ENCODE results near the gene FBXL20. TPM values are rescaled to one million over a fixed set of nuclear protein-coding genes. Genes with fewer than 3 reads are reported as not detected.

Gene FBXL20
- total RNA-seq, 2 donors from 2014 or later = 30.8 to 45.2 TPM

DNA sequence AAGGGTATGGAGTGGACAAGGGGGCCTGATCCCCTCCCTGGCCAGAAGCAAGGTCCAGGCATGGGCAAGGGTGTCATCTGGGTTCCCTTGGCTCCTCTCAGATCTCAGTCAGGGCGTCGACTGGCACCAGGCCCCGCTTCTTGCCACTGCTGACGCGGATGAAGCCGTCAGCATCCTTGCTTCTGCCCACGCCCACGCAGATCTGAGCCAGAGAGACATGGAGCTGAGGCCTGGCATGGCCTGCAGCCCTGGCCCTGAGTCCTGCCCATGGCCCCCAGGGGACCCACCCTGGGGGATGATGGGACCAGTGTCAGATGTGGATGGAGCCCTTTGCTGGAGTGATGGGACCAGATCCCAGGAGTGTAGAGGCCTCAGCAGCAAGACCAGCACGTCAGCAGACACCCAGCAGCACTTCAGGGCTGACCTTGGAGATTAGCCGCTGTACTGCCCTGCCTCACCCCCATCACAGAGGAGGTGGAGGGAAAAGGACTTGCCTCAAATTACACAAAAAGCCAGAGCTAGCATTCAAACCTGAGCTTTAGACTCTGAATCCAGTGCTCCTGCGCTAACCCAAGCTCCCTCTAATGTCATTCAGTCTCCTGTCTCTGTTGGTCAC lies 189.1 kb downstream of the FBXL20 start:
- Histone ChIP-seq H3K4me1 (ENCODE audit: control insufficient read depth in 1 of 2, low read depth in 2 of 2) (peaks cover 34 to 67% of the 10 kb centered on the region in 2 donors), H3K36me3 (peaks cover 2% of the 10 kb centered on the region), H3K27ac (peak overlapping the region; percentile 58 to 64), H3K27me3 (replicated peaks; ENCODE audit: insufficient read depth) (no peaks in the 10 kb centered on the region), H3K9me3 (no peaks in the 10 kb centered on the region), H3K4me3 (no peak overlapping the region)
- TF ChIP-seq, protein P1, sequence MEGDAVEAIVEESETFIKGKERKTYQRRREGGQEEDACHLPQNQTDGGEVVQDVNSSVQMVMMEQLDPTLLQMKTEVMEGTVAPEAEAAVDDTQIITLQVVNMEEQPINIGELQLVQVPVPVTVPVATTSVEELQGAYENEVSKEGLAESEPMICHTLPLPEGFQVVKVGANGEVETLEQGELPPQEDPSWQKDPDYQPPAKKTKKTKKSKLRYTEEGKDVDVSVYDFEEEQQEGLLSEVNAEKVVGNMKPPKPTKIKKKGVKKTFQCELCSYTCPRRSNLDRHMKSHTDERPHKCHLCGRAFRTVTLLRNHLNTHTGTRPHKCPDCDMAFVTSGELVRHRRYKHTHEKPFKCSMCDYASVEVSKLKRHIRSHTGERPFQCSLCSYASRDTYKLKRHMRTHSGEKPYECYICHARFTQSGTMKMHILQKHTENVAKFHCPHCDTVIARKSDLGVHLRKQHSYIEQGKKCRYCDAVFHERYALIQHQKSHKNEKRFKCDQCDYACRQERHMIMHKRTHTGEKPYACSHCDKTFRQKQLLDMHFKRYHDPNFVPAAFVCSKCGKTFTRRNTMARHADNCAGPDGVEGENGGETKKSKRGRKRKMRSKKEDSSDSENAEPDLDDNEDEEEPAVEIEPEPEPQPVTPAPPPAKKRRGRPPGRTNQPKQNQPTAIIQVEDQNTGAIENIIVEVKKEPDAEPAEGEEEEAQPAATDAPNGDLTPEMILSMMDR (IDR thresholded peaks at IDR 0.05) = no peak
- ATAC-seq (ENCODE audit: insufficient number of reproducible peaks, low FRiP score, low read depth) = no peak
- DNase-seq (ENCODE audit: low spot score) = no peak

DNA sequence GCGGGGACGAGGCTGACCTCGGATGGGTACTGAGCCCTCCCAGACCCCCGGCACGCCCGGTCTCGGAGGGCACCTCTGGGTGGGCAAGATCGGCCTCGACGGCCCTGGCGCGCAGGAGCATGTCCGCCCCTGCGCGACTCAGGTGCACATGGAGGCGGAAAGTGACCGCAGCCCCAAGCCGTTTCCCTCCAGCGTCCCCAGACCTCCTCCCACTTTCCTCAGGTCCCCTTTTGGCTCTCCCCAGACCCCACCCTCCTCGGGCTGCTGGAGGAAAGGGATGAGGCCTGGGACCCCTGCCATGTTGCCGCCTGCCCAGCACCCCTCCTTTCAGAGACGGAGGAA lies 191.4 kb downstream of the FBXL20 start:
- Histone ChIP-seq H3K4me3 (peak overlapping the region; percentile 77), H3K4me1 (ENCODE audit: control insufficient read depth in 1 of 2, low read depth in 2 of 2) (peaks cover 34 to 59% of the 10 kb centered on the region in 2 donors), H3K27ac (peak overlapping the region; percentile 93 to 95), H3K9me3 (no peaks in the 10 kb centered on the region), H3K36me3 (peaks cover 1% of the 10 kb centered on the region), H3K27me3 (replicated peaks; ENCODE audit: insufficient read depth) (no peaks in the 10 kb centered on the region)
- ATAC-seq (ENCODE audit: insufficient number of reproducible peaks, low FRiP score, low read depth) = no peak
- no peak for DNase-seq (ENCODE audit: low spot score)
- TF ChIP-seq, protein P1 (IDR thresholded peaks at IDR 0.05) = no peak

DNA sequence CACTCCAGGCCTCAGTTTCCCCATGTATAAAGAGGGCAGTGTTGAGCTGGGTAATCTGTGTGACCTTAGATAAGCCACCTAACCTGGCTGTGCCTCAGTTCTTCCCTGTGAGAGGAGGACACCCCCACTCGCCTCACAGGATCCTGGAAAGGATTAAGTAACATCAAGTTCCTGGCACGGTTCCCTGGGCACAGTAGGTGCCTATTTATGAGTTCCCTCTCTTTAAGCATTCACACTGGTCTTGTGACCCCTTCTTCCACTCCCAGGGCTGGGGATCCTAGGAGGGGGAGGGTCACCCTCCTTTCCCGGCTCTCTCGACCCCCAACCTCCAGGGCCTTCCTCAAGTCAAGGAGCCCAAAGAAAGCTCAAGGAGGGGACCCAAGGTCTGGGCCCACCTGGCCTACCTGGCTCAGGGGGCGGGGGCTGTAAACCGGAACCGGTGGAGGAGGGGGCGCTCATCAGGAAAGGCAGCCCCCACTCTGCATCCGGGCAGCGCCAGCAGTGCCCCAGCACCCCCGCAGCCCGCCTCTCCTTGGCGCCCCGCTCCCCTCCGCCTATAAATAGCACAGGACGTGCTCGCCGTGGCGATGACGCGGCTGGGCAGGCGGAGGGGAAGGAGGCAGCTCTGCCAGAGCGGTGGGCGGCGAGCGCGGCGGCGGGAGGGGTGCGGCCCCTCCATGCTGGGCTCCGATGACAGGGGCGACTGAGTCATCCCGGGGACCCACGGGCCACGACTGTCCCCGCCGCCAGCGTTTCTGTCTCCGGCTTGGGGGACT lies 191.9 kb downstream of the FBXL20 start:
- ATAC-seq (ENCODE audit: insufficient number of reproducible peaks, low FRiP score, low read depth) (peak; percentile 62), DNase-seq (ENCODE audit: low spot score) (peak; percentile 80)
- peak overlapping the region; percentile 93 to 95 for H3K27ac ChIP-seq

DNA sequence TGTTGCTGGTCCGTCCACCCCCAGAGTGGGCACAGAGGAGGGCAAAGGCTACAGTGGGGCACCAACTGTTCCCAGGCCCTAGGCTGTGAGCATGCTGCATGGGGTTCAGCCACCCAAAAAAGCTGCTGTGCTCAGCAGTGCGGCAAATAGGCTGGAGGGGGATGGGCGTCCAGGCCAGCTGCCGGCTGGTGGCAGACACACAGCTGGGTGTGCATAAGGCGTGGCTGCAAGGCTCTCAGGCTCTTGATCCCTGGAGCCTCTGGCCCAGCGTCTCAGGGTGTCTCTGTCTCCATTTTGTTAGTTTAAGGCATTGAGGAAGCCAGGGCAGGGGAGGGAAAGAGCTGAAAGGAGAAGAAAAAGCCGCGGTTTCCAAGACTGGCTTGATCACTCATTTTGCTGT lies 192.5 kb downstream of the FBXL20 start:
- TF ChIP-seq, protein P1 (IDR thresholded peaks at IDR 0.05) = no peak
- H3K36me3 ChIP-seq = peaks cover 13% of the 10 kb centered on the region
- H3K4me3 ChIP-seq = peak overlapping the region; percentile 77
- DNase-seq (ENCODE audit: low spot score) (no peak), ATAC-seq (ENCODE audit: insufficient number of reproducible peaks, low FRiP score, low read depth) (no peak)
- peaks cover 34 to 54% of the 10 kb centered on the region in 2 donors for H3K4me1 ChIP-seq (ENCODE audit: control insufficient read depth in 1 of 2, low read depth in 2 of 2)
- H3K27me3 ChIP-seq (replicated peaks; ENCODE audit: insufficient read depth) = no peaks in the 10 kb centered on the region
- no peaks in the 10 kb centered on the region for H3K9me3 ChIP-seq
- H3K27ac ChIP-seq = peak overlapping the region; percentile 93 to 95

More for the DNA sequence above, 191.9 kb downstream of the FBXL20 start:
- Histone ChIP-seq H3K36me3 (peaks cover 7% of the 10 kb centered on the region), H3K4me3 (peak overlapping the region; percentile 77), H3K27me3 (replicated peaks; ENCODE audit: insufficient read depth) (no peaks in the 10 kb centered on the region), H3K9me3 (no peaks in the 10 kb centered on the region), H3K4me1 (ENCODE audit: control insufficient read depth in 1 of 2, low read depth in 2 of 2) (peaks cover 34 to 59% of the 10 kb centered on the region in 2 donors)
- TF ChIP-seq, protein P1 (IDR thresholded peaks at IDR 0.05) = no peak

DNA sequence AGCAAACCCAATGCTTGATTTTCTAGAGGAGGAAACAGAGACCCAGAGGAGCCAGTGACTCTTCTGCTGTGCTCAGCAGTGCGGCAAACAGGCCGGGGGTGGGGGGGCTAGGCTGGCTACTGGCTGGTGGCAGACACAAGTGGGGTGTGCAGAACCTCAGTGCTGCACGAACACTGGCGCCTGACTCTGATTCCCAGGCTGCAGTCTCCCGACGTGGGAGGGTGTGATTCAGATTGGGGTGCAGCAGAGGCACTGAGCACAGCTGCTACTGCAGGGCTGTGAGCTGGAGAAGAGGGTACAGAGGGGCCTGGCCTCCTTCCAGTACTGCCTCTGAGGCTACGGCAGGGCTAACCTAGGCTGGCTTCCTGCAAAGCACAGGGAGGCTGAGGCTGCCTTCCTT lies 193.3 kb downstream of the FBXL20 start:
- peaks cover 34 to 48% of the 10 kb centered on the region in 2 donors for H3K4me1 ChIP-seq (ENCODE audit: control insufficient read depth in 1 of 2, low read depth in 2 of 2)
- no peak overlapping the region for H3K4me3 ChIP-seq
- H3K36me3 ChIP-seq = peaks cover 21% of the 10 kb centered on the region
- H3K27me3 ChIP-seq (replicated peaks; ENCODE audit: insufficient read depth) = no peaks in the 10 kb centered on the region
- no peak for DNase-seq (ENCODE audit: low spot score)
- no peaks in the 10 kb centered on the region for H3K9me3 ChIP-seq
- TF ChIP-seq, protein P1 (IDR thresholded peaks at IDR 0.05) = no peak
- peak overlapping the region; percentile 22 to 95 for H3K27ac ChIP-seq
- no peak for ATAC-seq (ENCODE audit: insufficient number of reproducible peaks, low FRiP score, low read depth)
